Karpas-422 (cell line): Measurements from ENCODE around the gene SPOCK1. TPM values are rescaled to one million over a fixed set of nuclear protein-coding genes. Genes with fewer than 3 reads are reported as not detected.

Experiments used
- DNase-seq: peaks from one replicate; pipeline ENCODE4 v3.0.0-alpha.2; 2015
- H2AFZ ChIP-seq: fragments of 200-600 bp; sonication (generic); 2 replicates; pipeline ENCODE4 v1.6.1; 2014; ENCODE audit warnings: antibody characterized with exemption, low read length, mixed read lengths
- H3K27ac ChIP-seq: fragments of 200-600 bp; sonication (generic); 2 replicates; pipeline ENCODE4 v1.5.1; 2014; ENCODE audit warnings: mild to moderate bottlenecking, low read length, moderate library complexity
- H3K27me3 ChIP-seq: fragments of 200-600 bp; sonication (generic); 2 replicates; pipeline ENCODE4 v1.6.1; 2014; ENCODE audit warnings: low read length, mixed read lengths
- H3K36me3 ChIP-seq: fragments of 200-600 bp; sonication (generic); 2 replicates; pipeline ENCODE4 v1.6.1; 2014; ENCODE audit warnings: low read length, mixed read lengths; ENCODE audit not compliant: insufficient read depth
- H3K4me1 ChIP-seq: fragments of 200-600 bp; sonication (generic); 2 replicates; pipeline ENCODE4 v1.6.1; 2014; ENCODE audit warnings: mild to moderate bottlenecking, low read length, mixed read lengths
- H3K4me2 ChIP-seq: fragments of 200-600 bp; sonication (generic); 2 replicates; pipeline ENCODE4 v1.6.1; 2014; ENCODE audit warnings: low read length, low read depth, mild to moderate bottlenecking; ENCODE audit not compliant: poor library complexity, severe bottlenecking
- H3K4me3 ChIP-seq: fragments of 200-600 bp; sonication (generic); 2 replicates; pipeline ENCODE4 v1.5.1; 2014; ENCODE audit warnings: mild to moderate bottlenecking, antibody characterized with exemption, low read length, mixed read lengths
- H3K79me2 ChIP-seq: fragments of 200-600 bp; sonication (generic); 2 replicates; pipeline ENCODE4 v1.6.1; 2014; ENCODE audit warnings: mild to moderate bottlenecking, low read length, mixed read lengths
- H3K9ac ChIP-seq: fragments of 200-600 bp; sonication (generic); 2 replicates; pipeline ENCODE4 v1.6.0; 2014; ENCODE audit warnings: low read length
- H3K9me2 ChIP-seq: fragments of 200-600 bp; sonication (generic), shearing (Covaris generic); replicated peaks from 2 replicates; pipeline ENCODE4 v1.6.0; 2014; ENCODE audit warnings: mild to moderate bottlenecking, low read length, moderate library complexity; ENCODE audit not compliant: insufficient read depth
- H3K9me3 ChIP-seq: fragments of 300-700, 200-600 bp; sonication (generic); 2 replicates; pipeline ENCODE4 v1.6.1; 2014; ENCODE audit warnings: low read length, mixed read lengths
- H4K20me1 ChIP-seq: fragments of 200-600 bp; sonication (generic); 2 replicates; pipeline ENCODE4 v1.6.1; 2014; ENCODE audit warnings: mild to moderate bottlenecking, antibody characterized with exemption, low read length, low read depth; ENCODE audit not compliant: insufficient read depth
- total RNA-seq: library from RNA; depleted of rRNA; stranded (reverse); fragments of >200 nt; shearing (Covaris generic); gene quantifications from 2 replicates; pipeline ENCODE4 v1.2.3, GENCODE V29; 2014; ENCODE audit warnings: low replicate concordance

Gene SPOCK1
- total RNA-seq, 1 experiment from 2014 or later, result 1.0 TPM

DNA sequence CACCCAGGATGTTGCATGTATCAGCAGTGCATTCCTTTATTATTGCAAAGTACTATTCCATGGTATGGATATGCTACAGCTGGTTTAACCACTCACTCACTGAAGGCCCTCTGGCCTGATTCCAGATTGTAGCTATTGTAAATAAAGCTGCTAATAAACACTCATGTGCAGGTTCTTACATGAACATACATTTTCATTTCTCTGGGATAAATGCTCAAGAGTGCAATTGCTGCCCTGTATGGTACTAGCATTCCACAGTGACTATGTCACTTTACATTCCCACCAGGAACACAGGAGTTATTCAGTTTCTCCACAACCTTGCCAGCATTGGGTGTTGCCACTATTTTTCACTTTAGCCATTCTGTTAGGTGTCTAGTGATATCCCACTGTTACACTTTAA is 267.6 kb downstream of the SPOCK1 start:
- Histone ChIP-seq H3K4me2 (no peak overlapping the region), H3K27ac (no peak overlapping the region), H3K4me3 (no peak overlapping the region), H3K9me3 (no peaks in the 10 kb centered on the region), H4K20me1 (no peaks in the 10 kb centered on the region), H3K27me3 (no peaks in the 10 kb centered on the region; the same call in 1 of the 2 replicates), H3K9ac (no peak overlapping the region), H3K36me3 (no peaks in the 10 kb centered on the region), H3K9me2 (no peaks in the 10 kb centered on the region), H3K4me1 (no peaks in the 10 kb centered on the region), H3K79me2 (no peaks in the 10 kb centered on the region), H2AFZ (no peak overlapping the region)
- no peak for DNase-seq

DNA sequence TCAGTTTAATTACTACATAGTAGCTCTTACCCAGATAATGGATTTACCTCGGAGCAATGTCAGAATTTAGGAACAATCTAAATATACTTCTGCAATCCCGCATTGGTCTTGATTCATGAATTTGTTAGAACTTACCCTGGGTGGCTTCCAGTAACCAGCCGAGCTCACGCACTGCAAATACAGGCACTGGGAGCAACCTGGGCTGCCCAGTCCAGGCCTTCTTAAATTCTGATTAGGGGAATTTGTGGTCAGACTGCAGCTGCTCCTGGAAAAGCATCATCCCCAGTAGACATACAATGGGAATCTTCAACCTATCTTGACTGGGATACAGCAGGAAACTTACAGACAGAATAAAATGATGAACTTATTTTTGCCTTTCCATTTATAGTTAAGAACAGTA is 270.3 kb downstream of the SPOCK1 start:
- no peaks in the 10 kb centered on the region for H3K4me1 ChIP-seq
- no peak overlapping the region for H3K27ac ChIP-seq
- H3K4me3 ChIP-seq, result no peak overlapping the region
- no peak overlapping the region for H2AFZ ChIP-seq
- H3K9me3 ChIP-seq, result no peaks in the 10 kb centered on the region
- H3K36me3 ChIP-seq, result no peaks in the 10 kb centered on the region
- H3K79me2 ChIP-seq, result no peaks in the 10 kb centered on the region
- DNase-seq, result no peak
- H3K27me3 ChIP-seq, result no peaks in the 10 kb centered on the region; the same call in 1 of the 2 replicates
- no peak overlapping the region for H3K9ac ChIP-seq
- H3K9me2 ChIP-seq, result no peaks in the 10 kb centered on the region
- H4K20me1 ChIP-seq, result no peaks in the 10 kb centered on the region
- H3K4me2 ChIP-seq, result no peak overlapping the region

- Histone ChIP-seq H3K4me1 (no peaks in the 10 kb centered on the region), H3K36me3 (no peaks in the 10 kb centered on the region), H3K79me2 (no peaks in the 10 kb centered on the region), H3K9ac (no peak overlapping the region), H3K9me3 (no peaks in the 10 kb centered on the region), H4K20me1 (no peaks in the 10 kb centered on the region), H3K9me2 (no peaks in the 10 kb centered on the region), H3K27me3 (no peaks in the 10 kb centered on the region; the same call in 1 of the 2 replicates), H3K4me2 (no peak overlapping the region), H3K4me3 (no peak overlapping the region), H3K27ac (no peak overlapping the region), H2AFZ (no peak overlapping the region)
- no peak for DNase-seq
Measured at GRCh38 chr5:137226081-137226480, 273.0 kb downstream of the SPOCK1 start.

DNA sequence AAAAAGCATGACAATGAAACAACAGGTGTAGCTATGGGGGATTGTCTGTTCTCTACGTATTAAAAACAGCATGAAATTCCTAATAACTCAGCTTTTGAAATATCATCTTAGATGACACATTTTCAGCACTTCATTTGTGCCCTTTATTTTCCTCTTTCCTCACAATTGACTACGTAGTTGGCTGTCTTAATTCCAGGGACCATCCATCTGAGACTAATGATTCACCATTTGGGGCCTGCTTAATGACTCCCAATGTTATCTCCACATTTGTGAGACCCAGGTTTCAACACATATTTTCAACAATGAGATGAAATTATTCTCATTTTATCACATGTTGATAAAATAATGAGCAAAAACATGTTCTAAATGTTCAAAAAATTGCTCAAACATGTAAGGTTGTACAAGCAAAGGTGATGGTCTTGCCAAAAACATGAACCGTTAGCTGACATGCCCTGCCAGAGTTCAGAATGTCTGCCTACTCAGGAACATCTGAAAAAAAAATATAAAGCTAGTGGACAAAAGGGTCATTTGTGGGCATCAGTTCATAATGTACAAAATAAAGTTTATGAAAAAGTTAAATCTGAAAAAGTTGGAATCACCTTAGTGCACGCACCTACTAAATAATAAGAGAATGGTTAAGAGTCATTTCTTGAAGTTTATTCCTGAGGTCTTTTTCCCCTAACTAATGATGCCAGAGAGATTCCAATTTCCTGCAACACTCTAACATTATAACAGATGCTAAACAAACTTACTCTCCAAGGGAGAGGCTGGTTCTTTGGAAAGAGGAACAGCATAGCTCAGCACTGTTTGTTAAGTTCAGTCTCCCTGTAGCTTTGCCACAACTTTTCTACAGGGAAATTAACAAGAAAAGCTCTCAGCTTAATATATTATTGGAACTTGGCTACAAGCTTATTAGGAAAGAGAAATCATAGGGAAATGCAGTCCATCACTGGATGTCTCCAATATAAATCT is 275.5 kb downstream of the SPOCK1 start:
- H3K4me1 ChIP-seq, result no peaks in the 10 kb centered on the region
- no peak overlapping the region for H3K4me2 ChIP-seq
- H4K20me1 ChIP-seq, result no peaks in the 10 kb centered on the region
- H3K79me2 ChIP-seq, result no peaks in the 10 kb centered on the region
- H3K36me3 ChIP-seq, result no peaks in the 10 kb centered on the region
- no peak overlapping the region for H3K27ac ChIP-seq
- no peaks in the 10 kb centered on the region for H3K9me3 ChIP-seq
- H3K4me3 ChIP-seq, result no peak overlapping the region
- no peaks in the 10 kb centered on the region for H3K27me3 ChIP-seq
- no peak overlapping the region for H2AFZ ChIP-seq
- H3K9me2 ChIP-seq, result no peaks in the 10 kb centered on the region
- H3K9ac ChIP-seq, result no peak overlapping the region
- no peak for DNase-seq

DNA sequence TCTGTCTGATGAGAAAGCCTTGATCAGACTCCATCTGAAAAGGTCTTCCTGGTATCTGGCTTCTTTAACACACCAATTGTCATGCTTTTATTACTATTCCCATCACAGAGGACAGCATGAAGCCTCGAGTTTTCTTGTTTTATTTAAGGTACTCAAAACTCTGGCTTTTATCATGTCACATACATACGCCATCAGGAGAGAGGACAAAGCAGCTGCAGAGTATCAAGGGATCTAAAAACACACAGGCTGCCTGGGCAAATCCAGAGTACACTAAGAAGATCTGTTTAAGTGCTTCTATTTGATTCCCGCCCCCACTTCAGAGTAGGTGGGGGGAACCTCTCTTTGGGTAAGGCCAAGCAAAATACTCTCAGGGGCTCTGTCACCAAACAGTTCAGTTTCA is 277.2 kb downstream of the SPOCK1 start:
- Histone ChIP-seq H3K4me1 (no peaks in the 10 kb centered on the region), H3K36me3 (no peaks in the 10 kb centered on the region), H3K9ac (no peak overlapping the region), H3K27me3 (no peaks in the 10 kb centered on the region), H3K9me2 (no peaks in the 10 kb centered on the region), H3K4me3 (no peak overlapping the region), H3K79me2 (no peaks in the 10 kb centered on the region), H3K4me2 (no peak overlapping the region), H4K20me1 (no peaks in the 10 kb centered on the region), H2AFZ (no peak overlapping the region), H3K27ac (no peak overlapping the region), H3K9me3 (no peaks in the 10 kb centered on the region)
- no peak for DNase-seq

DNA sequence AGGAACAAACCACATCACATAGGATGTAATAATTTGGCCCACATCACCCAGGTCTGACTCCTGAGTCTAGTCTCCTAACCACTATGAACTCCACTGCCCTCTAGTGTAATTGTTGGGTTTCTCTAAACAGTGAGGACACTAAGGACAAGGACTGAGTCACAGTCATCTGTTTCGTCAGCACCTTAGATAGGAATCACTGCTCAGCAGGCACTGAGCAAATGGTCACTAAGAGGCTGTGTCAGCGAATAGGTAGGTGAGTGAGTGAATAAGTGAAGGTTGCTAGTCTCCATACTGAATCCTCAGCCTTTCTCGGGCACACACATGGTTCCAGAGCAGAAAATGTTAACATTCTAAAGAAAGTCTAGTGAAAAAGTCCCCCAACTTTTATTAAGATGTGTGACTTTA is 278.6 kb downstream of the SPOCK1 start:
- Histone ChIP-seq H3K4me3 (no peak overlapping the region), H3K4me2 (no peak overlapping the region), H3K27me3 (no peaks in the 10 kb centered on the region), H4K20me1 (no peaks in the 10 kb centered on the region), H3K36me3 (no peaks in the 10 kb centered on the region), H3K9me2 (no peaks in the 10 kb centered on the region), H3K27ac (no peak overlapping the region), H3K4me1 (no peaks in the 10 kb centered on the region), H2AFZ (no peak overlapping the region), H3K79me2 (no peaks in the 10 kb centered on the region), H3K9me3 (no peaks in the 10 kb centered on the region), H3K9ac (no peak overlapping the region)
- DNase-seq, result peak; percentile 89

GRCh38 chr5:137218896-137219295 is 280.2 kb downstream of the SPOCK1 start:
- no peak overlapping the region for H3K4me3 ChIP-seq
- no peaks in the 10 kb centered on the region for H3K4me1 ChIP-seq
- no peak overlapping the region for H2AFZ ChIP-seq
- DNase-seq, result no peak
- H3K9ac ChIP-seq, result no peak overlapping the region
- H3K4me2 ChIP-seq, result no peak overlapping the region
- no peaks in the 10 kb centered on the region for H3K27me3 ChIP-seq
- H3K9me2 ChIP-seq, result no peaks in the 10 kb centered on the region
- no peaks in the 10 kb centered on the region for H3K79me2 ChIP-seq
- H3K36me3 ChIP-seq, result no peaks in the 10 kb centered on the region
- no peaks in the 10 kb centered on the region for H3K9me3 ChIP-seq
- H4K20me1 ChIP-seq, result no peaks in the 10 kb centered on the region
- no peak overlapping the region for H3K27ac ChIP-seq

DNA sequence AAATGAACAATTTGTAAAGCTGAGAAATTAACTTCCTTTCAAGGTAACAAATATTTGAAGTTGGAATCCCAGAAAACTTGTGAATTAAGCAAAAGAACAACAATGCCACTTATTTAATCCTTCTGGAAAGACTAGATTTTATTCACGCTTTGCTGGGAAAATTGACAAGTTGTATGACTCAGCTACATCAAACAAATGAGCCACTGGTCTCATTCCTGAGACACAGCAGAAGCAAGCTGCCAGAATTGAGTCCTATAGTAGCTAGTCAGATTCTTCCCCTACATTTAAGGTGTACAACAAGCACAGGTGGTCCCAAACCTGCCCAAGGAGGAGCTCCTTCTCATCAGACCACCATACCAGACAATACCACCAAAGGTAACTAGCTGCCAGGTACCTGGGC is 280.7 kb downstream of the SPOCK1 start:
- Histone ChIP-seq H3K9me2 (no peaks in the 10 kb centered on the region), H3K4me2 (no peak overlapping the region)

More for the DNA sequence above, 280.7 kb downstream of the SPOCK1 start:
- Histone ChIP-seq H3K27ac (no peak overlapping the region), H3K27me3 (no peaks in the 10 kb centered on the region), H2AFZ (no peak overlapping the region), H3K36me3 (no peaks in the 10 kb centered on the region), H3K79me2 (no peaks in the 10 kb centered on the region), H3K9ac (no peak overlapping the region), H3K4me3 (no peak overlapping the region), H4K20me1 (no peaks in the 10 kb centered on the region), H3K4me1 (no peaks in the 10 kb centered on the region), H3K9me3 (no peaks in the 10 kb centered on the region)
- no peak for DNase-seq
